ENCODE measurements around the gene ACSL3.
"Not testable (repeated sequence)": the region's sequence is repeated elsewhere in the genome, so short reads cannot be mapped to it uniquely, and the experiment has no call there.

The ACSL3 gene

GRCh38 chr2:222973237-222973636 is 112.4 kb downstream of the ACSL3 start:
- Histone ChIP-seq H3K4me3 (ENCODE audit: low read length) (no peak overlapping the region), H3K27ac (ENCODE audit: low read length) (no peak overlapping the region), H3K4me1 (ENCODE audit: control insufficient read depth, insufficient read depth, low read length) (no peaks in the 10 kb centered on the region), H3K36me3 (ENCODE audit: control insufficient read depth, insufficient read depth, low read length) (no peaks in the 10 kb centered on the region), H3K9me3 (ENCODE audit: control insufficient read depth, insufficient read depth, low read length) (no peaks in the 10 kb centered on the region), H3K27me3 (ENCODE audit: control insufficient read depth, insufficient read depth, low read length) (no peaks in the 10 kb centered on the region)
- no peak for DNase-seq (ENCODE audit: low read depth, low spot score)
- no CpG with 5 or more reads among the region's 4 CpGs for WGBS (ENCODE audit: insufficient coverage, insufficient read length)

- Histone ChIP-seq H3K27ac (ENCODE audit: low read length) (no peak overlapping the region), H3K4me1 (ENCODE audit: control insufficient read depth, insufficient read depth, low read length) (no peaks in the 10 kb centered on the region), H3K36me3 (ENCODE audit: control insufficient read depth, insufficient read depth, low read length) (no peaks in the 10 kb centered on the region), H3K4me3 (ENCODE audit: low read length) (no peak overlapping the region), H3K9me3 (ENCODE audit: control insufficient read depth, insufficient read depth, low read length) (no peaks in the 10 kb centered on the region), H3K27me3 (ENCODE audit: control insufficient read depth, insufficient read depth, low read length) (no peaks in the 10 kb centered on the region)
- DNase-seq (ENCODE audit: low read depth, low spot score) = no peak
- no CpG with 5 or more reads among the region's 2 CpGs for WGBS (ENCODE audit: insufficient coverage, insufficient read length)
These were observed 112.9 kb downstream of the ACSL3 start for GRCh38 chr2:222973733-222974132.

DNA sequence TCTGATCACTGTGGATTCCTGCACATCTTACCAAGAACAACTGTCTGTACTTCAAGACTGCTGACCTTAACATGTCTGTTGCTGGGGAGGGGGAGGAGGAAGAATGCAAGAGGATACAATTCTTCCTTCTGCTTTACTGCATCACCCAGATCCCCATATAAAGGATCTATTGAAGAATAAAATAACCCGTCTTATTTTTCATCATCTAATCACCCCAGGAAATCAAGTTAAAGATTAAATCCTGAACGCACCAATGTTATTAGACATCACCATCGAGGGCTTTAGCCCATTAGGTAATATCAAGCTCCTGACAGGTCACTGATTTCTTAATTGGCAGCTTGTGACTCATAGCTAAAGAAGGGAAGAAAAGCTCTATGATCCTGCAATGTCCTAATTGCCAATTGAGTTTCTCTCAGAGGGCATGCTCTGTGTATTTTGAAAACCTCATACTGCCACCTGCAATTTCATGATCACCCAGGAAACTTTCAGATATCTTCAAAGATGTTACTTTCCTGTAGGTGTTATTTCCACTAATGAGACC is 115.8 kb downstream of the ACSL3 start:
- no peaks in the 10 kb centered on the region for H3K27me3 ChIP-seq (ENCODE audit: control insufficient read depth, insufficient read depth, low read length)
- H3K4me1 ChIP-seq (ENCODE audit: control insufficient read depth, insufficient read depth, low read length) = no peaks in the 10 kb centered on the region
- DNase-seq (ENCODE audit: low read depth, low spot score) = no peak
- no peaks in the 10 kb centered on the region for H3K36me3 ChIP-seq (ENCODE audit: control insufficient read depth, insufficient read depth, low read length)
- no peaks in the 10 kb centered on the region for H3K9me3 ChIP-seq (ENCODE audit: control insufficient read depth, insufficient read depth, low read length)
- no peak overlapping the region for H3K4me3 ChIP-seq (ENCODE audit: low read length)
- WGBS (ENCODE audit: insufficient coverage, insufficient read length) = no CpG with 5 or more reads among the region's 3 CpGs
- H3K27ac ChIP-seq (ENCODE audit: low read length) = no peak overlapping the region

GRCh38 chr2:222977121-222977520 is 116.3 kb downstream of the ACSL3 start:
- H3K27me3 ChIP-seq (ENCODE audit: control insufficient read depth, insufficient read depth, low read length) = no peaks in the 10 kb centered on the region
- DNase-seq (ENCODE audit: low read depth, low spot score) = no peak
- WGBS (ENCODE audit: insufficient coverage, insufficient read length) = no CpG with 5 or more reads among the region's 5 CpGs
- no peaks in the 10 kb centered on the region for H3K36me3 ChIP-seq (ENCODE audit: control insufficient read depth, insufficient read depth, low read length)
- H3K27ac ChIP-seq (ENCODE audit: low read length) = no peak overlapping the region
- no peak overlapping the region for H3K4me3 ChIP-seq (ENCODE audit: low read length)
- no peaks in the 10 kb centered on the region for H3K4me1 ChIP-seq (ENCODE audit: control insufficient read depth, insufficient read depth, low read length)
- no peaks in the 10 kb centered on the region for H3K9me3 ChIP-seq (ENCODE audit: control insufficient read depth, insufficient read depth, low read length)

DNA sequence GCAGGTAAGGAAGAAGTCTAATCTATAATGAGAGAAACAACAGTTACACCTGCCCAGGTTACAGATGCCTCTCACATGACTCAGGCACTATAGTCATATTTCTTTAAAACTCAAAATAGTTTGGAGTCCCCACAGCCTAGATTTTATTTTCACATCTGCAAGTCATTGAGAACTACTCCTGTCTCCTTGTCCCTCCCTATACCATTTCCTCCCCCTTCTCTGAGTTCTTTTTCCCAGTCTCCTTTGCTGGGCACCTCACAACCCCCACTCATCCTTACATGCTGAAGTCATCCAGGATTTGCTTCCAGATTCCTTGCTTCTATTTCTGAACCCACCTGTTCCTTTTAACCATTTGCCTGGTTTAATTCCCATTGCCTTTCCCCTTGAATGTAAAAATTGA is 118.0 kb downstream of the ACSL3 start:
- H3K27ac ChIP-seq (ENCODE audit: low read length) = no peak overlapping the region
- no peaks in the 10 kb centered on the region for H3K36me3 ChIP-seq (ENCODE audit: control insufficient read depth, insufficient read depth, low read length)
- no peaks in the 10 kb centered on the region for H3K9me3 ChIP-seq (ENCODE audit: control insufficient read depth, insufficient read depth, low read length)
- no peak for DNase-seq (ENCODE audit: low read depth, low spot score)
- no peaks in the 10 kb centered on the region for H3K27me3 ChIP-seq (ENCODE audit: control insufficient read depth, insufficient read depth, low read length)
- no peak overlapping the region for H3K4me3 ChIP-seq (ENCODE audit: low read length)
- H3K4me1 ChIP-seq (ENCODE audit: control insufficient read depth, insufficient read depth, low read length) = no peaks in the 10 kb centered on the region

GRCh38 chr2:222979484-222979883 is 118.6 kb downstream of the ACSL3 start:
- no peaks in the 10 kb centered on the region for H3K9me3 ChIP-seq (ENCODE audit: control insufficient read depth, insufficient read depth, low read length)
- no peak for DNase-seq (ENCODE audit: low read depth, low spot score)
- no CpG with 5 or more reads among the region's 3 CpGs for WGBS (ENCODE audit: insufficient coverage, insufficient read length)
- no peaks in the 10 kb centered on the region for H3K36me3 ChIP-seq (ENCODE audit: control insufficient read depth, insufficient read depth, low read length)
- H3K4me3 ChIP-seq (ENCODE audit: low read length) = no peak overlapping the region
- no peaks in the 10 kb centered on the region for H3K27me3 ChIP-seq (ENCODE audit: control insufficient read depth, insufficient read depth, low read length)
- no peaks in the 10 kb centered on the region for H3K4me1 ChIP-seq (ENCODE audit: control insufficient read depth, insufficient read depth, low read length)
- no peak overlapping the region for H3K27ac ChIP-seq (ENCODE audit: low read length)

GRCh38 chr2:222982010-222982908 is 121.4 kb downstream of the ACSL3 start:
- H3K4me3 ChIP-seq (ENCODE audit: low read length) = no peak overlapping the region
- no peak overlapping the region for H3K27ac ChIP-seq (ENCODE audit: low read length)
- no peaks in the 10 kb centered on the region for H3K9me3 ChIP-seq (ENCODE audit: control insufficient read depth, insufficient read depth, low read length)
- H3K4me1 ChIP-seq (ENCODE audit: control insufficient read depth, insufficient read depth, low read length) = no peaks in the 10 kb centered on the region
- WGBS (ENCODE audit: insufficient coverage, insufficient read length) = no CpG with 5 or more reads among the region's 8 CpGs
- no peaks in the 10 kb centered on the region for H3K36me3 ChIP-seq (ENCODE audit: control insufficient read depth, insufficient read depth, low read length)
- H3K27me3 ChIP-seq (ENCODE audit: control insufficient read depth, insufficient read depth, low read length) = no peaks in the 10 kb centered on the region
- peak; percentile 45 for DNase-seq (ENCODE audit: low read depth, low spot score)

DNA sequence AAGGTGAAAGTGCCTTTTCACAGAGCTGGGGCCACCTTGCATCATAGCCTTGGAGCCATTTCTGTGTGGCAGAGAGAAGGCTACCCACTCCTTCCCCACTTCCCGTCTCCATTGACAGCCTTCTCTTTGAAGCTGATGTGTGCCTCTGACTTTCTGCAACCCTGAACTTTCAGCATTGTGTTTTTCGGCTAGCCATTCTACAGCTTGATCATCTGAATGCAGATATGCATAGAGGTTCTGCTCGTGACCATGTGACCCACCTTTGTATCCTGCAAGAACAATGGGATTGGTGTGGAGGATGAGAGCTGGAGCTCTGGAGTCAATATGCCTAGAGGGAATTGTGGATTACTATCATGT is 122.1 kb downstream of the ACSL3 start:
- no peaks in the 10 kb centered on the region for H3K36me3 ChIP-seq (ENCODE audit: control insufficient read depth, insufficient read depth, low read length)
- no peak overlapping the region for H3K27ac ChIP-seq (ENCODE audit: low read length)
- no peaks in the 10 kb centered on the region for H3K27me3 ChIP-seq (ENCODE audit: control insufficient read depth, insufficient read depth, low read length)
- H3K9me3 ChIP-seq (ENCODE audit: control insufficient read depth, insufficient read depth, low read length) = no peaks in the 10 kb centered on the region
- no peaks in the 10 kb centered on the region for H3K4me1 ChIP-seq (ENCODE audit: control insufficient read depth, insufficient read depth, low read length)
- no peak overlapping the region for H3K4me3 ChIP-seq (ENCODE audit: low read length)
- DNase-seq (ENCODE audit: low read depth, low spot score) = no peak
- WGBS (ENCODE audit: insufficient coverage, insufficient read length) = no CpG with 5 or more reads among the region's 3 CpGs

DNA sequence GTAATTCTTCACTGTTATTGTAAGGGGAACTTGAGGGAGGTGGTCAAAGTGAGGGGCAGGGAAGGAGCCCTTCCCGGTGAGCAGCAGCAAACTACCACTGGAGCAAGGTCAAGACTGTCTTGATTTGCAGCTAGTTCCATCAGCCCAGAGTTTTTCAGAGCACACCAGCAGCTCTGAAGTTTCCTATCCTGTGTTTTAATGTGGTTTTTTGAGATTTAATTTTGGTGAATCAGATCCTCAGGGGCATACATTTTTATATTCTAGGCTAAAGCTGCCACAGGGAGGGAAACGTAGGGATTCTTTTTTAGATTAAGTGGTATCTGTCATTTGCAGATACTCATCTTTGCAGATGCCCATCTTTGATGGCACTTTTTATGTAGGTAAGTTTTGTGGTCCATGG is 124.1 kb downstream of the ACSL3 start:
- no CpG with 5 or more reads among the region's 2 CpGs for WGBS (ENCODE audit: insufficient coverage, insufficient read length)
- Histone ChIP-seq H3K27ac (ENCODE audit: low read length) (no peak overlapping the region), H3K4me1 (ENCODE audit: control insufficient read depth, insufficient read depth, low read length) (no peaks in the 10 kb centered on the region), H3K27me3 (ENCODE audit: control insufficient read depth, insufficient read depth, low read length) (no peaks in the 10 kb centered on the region), H3K9me3 (ENCODE audit: control insufficient read depth, insufficient read depth, low read length) (no peaks in the 10 kb centered on the region), H3K4me3 (ENCODE audit: low read length) (no peak overlapping the region), H3K36me3 (ENCODE audit: control insufficient read depth, insufficient read depth, low read length) (no peaks in the 10 kb centered on the region)
- no peak for DNase-seq (ENCODE audit: low read depth, low spot score)

- DNase-seq (ENCODE audit: low read depth, low spot score) = no peak
- H3K4me3 ChIP-seq (ENCODE audit: low read length) = no peak overlapping the region
- no peaks in the 10 kb centered on the region for H3K27me3 ChIP-seq (ENCODE audit: control insufficient read depth, insufficient read depth, low read length)
- H3K9me3 ChIP-seq (ENCODE audit: control insufficient read depth, insufficient read depth, low read length) = no peaks in the 10 kb centered on the region
- no peak overlapping the region for H3K27ac ChIP-seq (ENCODE audit: low read length)
- no peaks in the 10 kb centered on the region for H3K36me3 ChIP-seq (ENCODE audit: control insufficient read depth, insufficient read depth, low read length)
- H3K4me1 ChIP-seq (ENCODE audit: control insufficient read depth, insufficient read depth, low read length) = no peaks in the 10 kb centered on the region
These were observed 128.6 kb downstream of the ACSL3 start for GRCh38 chr2:222989431-222989830.

DNA sequence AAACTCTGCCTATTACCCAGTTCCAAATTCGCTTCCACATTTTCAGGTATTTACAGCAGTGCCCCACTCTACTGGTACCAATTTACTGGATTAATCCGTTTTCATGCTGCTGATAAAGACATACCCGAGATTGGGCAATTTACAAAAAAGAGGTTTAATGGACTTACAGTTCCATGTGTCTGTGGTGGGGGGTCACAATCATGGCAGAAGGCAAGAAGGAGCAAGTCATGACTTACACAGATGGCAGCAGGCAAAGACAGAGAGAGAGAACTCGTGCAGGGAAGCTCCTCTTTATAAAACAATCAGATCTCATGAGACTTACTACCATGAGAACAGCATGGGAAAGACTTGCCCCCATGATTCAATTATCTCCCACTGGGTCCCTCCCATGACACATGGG is 129.4 kb downstream of the ACSL3 start:
- WGBS (ENCODE audit: insufficient coverage, insufficient read length) = no CpG with 5 or more reads among the region's 4 CpGs
- H3K27ac ChIP-seq (ENCODE audit: low read length); DNase-seq (ENCODE audit: low read depth, low spot score); H3K4me3 ChIP-seq (ENCODE audit: low read length); H3K4me1 ChIP-seq (ENCODE audit: control insufficient read depth, insufficient read depth, low read length); H3K36me3 ChIP-seq (ENCODE audit: control insufficient read depth, insufficient read depth, low read length); H3K27me3 ChIP-seq (ENCODE audit: control insufficient read depth, insufficient read depth, low read length); H3K9me3 ChIP-seq (ENCODE audit: control insufficient read depth, insufficient read depth, low read length): not testable (repeated sequence)
